ENCODE results near the gene ADARB2.

- TF ChIP-seq MYNN (tag by site-specific recombination; IDR thresholded peaks at IDR 0.05; ENCODE audit: borderline replicate concordance) (no peak), ZBTB17 (tag by site-specific recombination; IDR thresholded peaks at IDR 0.05) (no peak), TRIM28 (IDR thresholded peaks at IDR 0.05; ENCODE audit: borderline replicate concordance, low read length) (no peak), ZNF184 (tag by site-specific recombination; IDR thresholded peaks at IDR 0.05) (no peak), ZNF174 (tag by site-specific recombination; IDR thresholded peaks at IDR 0.05) (no peak), ZNF121 (tag by site-specific recombination; IDR thresholded peaks at IDR 0.05) (no peak), ZNF670 (tag by site-specific recombination; IDR thresholded peaks at IDR 0.05; ENCODE audit: low read depth) (no peak), REST (tag by site-specific recombination; IDR thresholded peaks at IDR 0.05) (no peak), ZBTB49 (tag by site-specific recombination; IDR thresholded peaks at IDR 0.05; ENCODE audit: low read depth) (no peak), ZNF510 (tag by site-specific recombination; IDR thresholded peaks at IDR 0.05; ENCODE audit: insufficient replicate concordance) (no peak)
- TF ChIP-seq, protein P1, sequence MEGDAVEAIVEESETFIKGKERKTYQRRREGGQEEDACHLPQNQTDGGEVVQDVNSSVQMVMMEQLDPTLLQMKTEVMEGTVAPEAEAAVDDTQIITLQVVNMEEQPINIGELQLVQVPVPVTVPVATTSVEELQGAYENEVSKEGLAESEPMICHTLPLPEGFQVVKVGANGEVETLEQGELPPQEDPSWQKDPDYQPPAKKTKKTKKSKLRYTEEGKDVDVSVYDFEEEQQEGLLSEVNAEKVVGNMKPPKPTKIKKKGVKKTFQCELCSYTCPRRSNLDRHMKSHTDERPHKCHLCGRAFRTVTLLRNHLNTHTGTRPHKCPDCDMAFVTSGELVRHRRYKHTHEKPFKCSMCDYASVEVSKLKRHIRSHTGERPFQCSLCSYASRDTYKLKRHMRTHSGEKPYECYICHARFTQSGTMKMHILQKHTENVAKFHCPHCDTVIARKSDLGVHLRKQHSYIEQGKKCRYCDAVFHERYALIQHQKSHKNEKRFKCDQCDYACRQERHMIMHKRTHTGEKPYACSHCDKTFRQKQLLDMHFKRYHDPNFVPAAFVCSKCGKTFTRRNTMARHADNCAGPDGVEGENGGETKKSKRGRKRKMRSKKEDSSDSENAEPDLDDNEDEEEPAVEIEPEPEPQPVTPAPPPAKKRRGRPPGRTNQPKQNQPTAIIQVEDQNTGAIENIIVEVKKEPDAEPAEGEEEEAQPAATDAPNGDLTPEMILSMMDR (tag by site-specific recombination; IDR thresholded peaks at IDR 0.05): no peak
- TF ChIP-seq, protein P2, sequence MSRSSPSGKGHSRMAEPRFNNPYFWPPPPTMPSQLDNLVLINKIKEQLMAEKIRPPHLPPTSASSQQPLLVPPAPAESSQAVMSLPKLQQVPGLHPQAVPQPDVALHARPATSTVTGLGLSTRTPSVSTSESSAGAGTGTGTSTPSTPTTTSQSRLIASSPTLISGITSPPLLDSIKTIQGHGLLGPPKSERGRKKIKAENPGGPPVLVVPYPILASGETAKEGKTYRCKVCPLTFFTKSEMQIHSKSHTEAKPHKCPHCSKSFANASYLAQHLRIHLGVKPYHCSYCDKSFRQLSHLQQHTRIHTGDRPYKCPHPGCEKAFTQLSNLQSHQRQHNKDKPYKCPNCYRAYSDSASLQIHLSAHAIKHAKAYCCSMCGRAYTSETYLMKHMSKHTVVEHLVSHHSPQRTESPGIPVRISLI (tag by site-specific recombination; IDR thresholded peaks at IDR 0.05): no peak
Measured at GRCh38 chr10:1644191-1644711, 93.1 kb downstream of the ADARB2 start.
